ENCODE data around the gene CADPS2. TPM values are rescaled to one million over a fixed set of nuclear protein-coding genes. Genes with fewer than 3 reads are reported as not detected.

The CADPS2 gene
- total RNA-seq, 2 donors from 2014 or later = 31.9 to 63.9 TPM

- Histone ChIP-seq H3K36me3 (replicated peaks in 1 of 2; ENCODE audit: insufficient read depth in 1 of 2, low read depth in 2 of 2) (peaks cover 0 to 2% of the 10 kb centered on the region in 2 donors), H3K27ac (no peak overlapping the region), H3K9me3 (no peaks in the 10 kb centered on the region), H3K4me1 (no peaks in the 10 kb centered on the region), H3K27me3 (no peaks in the 10 kb centered on the region), H3K4me3 (no peak overlapping the region)
- intact Hi-C loops (cut with DNase I) = no loop called here
- DNase-seq (no peak), ATAC-seq (no peak)
- no peak for TF ChIP-seq CTCF (IDR thresholded peaks at IDR 0.05)
- TF ChIP-seq POLR2A (IDR thresholded peaks at IDR 0.05) = no peak
- WGBS, 2 donors = 85 to 90% methylated on average over 2 of the region's 2 CpGs
Measured at GRCh38 chr7:122363144-122363543, 523.1 kb downstream of the CADPS2 start.

GRCh38 chr7:122362473-122362872, 523.8 kb downstream of the CADPS2 start:
- Histone ChIP-seq H3K36me3 (replicated peaks in 1 of 2; ENCODE audit: insufficient read depth in 1 of 2, low read depth in 2 of 2) (peaks cover 0 to 2% of the 10 kb centered on the region in 2 donors), H3K4me1 (no peaks in the 10 kb centered on the region), H3K27me3 (no peaks in the 10 kb centered on the region), H3K4me3 (no peak overlapping the region), H3K9me3 (no peaks in the 10 kb centered on the region), H3K27ac (no peak overlapping the region)
- TF ChIP-seq POLR2A (IDR thresholded peaks at IDR 0.05) (no peak), CTCF (IDR thresholded peaks at IDR 0.05) (no peak)
- ATAC-seq (no peak), DNase-seq (no peak)
- WGBS, 2 donors = 93% methylated on average over 3 of the region's 3 CpGs
- intact Hi-C loops (cut with DNase I) = no loop called here

GRCh38 chr7:122354656-122355055, 531.6 kb downstream of the CADPS2 start:
- no peak for DNase-seq
- intact Hi-C loops (cut with DNase I) = no loop called here
- TF ChIP-seq CTCF (IDR thresholded peaks at IDR 0.05) = no peak
- TF ChIP-seq POLR2A (IDR thresholded peaks at IDR 0.05) = no peak
- Histone ChIP-seq H3K9me3 (no peaks in the 10 kb centered on the region), H3K36me3 (replicated peaks in 1 of 2; ENCODE audit: insufficient read depth in 1 of 2, low read depth in 2 of 2) (peaks cover 0 to 2% of the 10 kb centered on the region in 2 donors), H3K4me3 (no peak overlapping the region), H3K27ac (no peak overlapping the region), H3K27me3 (no peaks in the 10 kb centered on the region), H3K4me1 (no peaks in the 10 kb centered on the region)
- no peak for ATAC-seq
- 96 to 100% methylated on average over 2 of the region's 2 CpGs for WGBS, 2 donors

- ATAC-seq (no peak), DNase-seq (no peak)
- Histone ChIP-seq H3K4me3 (no peak overlapping the region), H3K9me3 (no peaks in the 10 kb centered on the region), H3K27me3 (no peaks in the 10 kb centered on the region), H3K27ac (no peak overlapping the region), H3K4me1 (no peaks in the 10 kb centered on the region), H3K36me3 (replicated peaks in 1 of 2; ENCODE audit: insufficient read depth in 1 of 2, low read depth in 2 of 2) (no peaks in the 10 kb centered on the region)
- WGBS, 2 donors = 66 to 87% methylated on average over 3 of the region's 3 CpGs
- TF ChIP-seq CTCF (IDR thresholded peaks at IDR 0.05) = no peak
- no peak for TF ChIP-seq POLR2A (IDR thresholded peaks at IDR 0.05)
- intact Hi-C loops (cut with DNase I) = no loop called here
Measured at GRCh38 chr7:122352454-122352853, 533.8 kb downstream of the CADPS2 start.

GRCh38 chr7:122350701-122351100, 535.6 kb downstream of the CADPS2 start:
- Histone ChIP-seq H3K27ac (no peak overlapping the region), H3K36me3 (replicated peaks in 1 of 2; ENCODE audit: insufficient read depth in 1 of 2, low read depth in 2 of 2) (no peaks in the 10 kb centered on the region), H3K9me3 (no peaks in the 10 kb centered on the region), H3K4me3 (no peak overlapping the region), H3K4me1 (no peaks in the 10 kb centered on the region), H3K27me3 (no peaks in the 10 kb centered on the region)
- DNase-seq (no peak), ATAC-seq (no peak)
- intact Hi-C loops (cut with DNase I) = no loop called here
- WGBS, 2 donors = 92 to 94% methylated on average over 3 of the region's 3 CpGs
- TF ChIP-seq CTCF (IDR thresholded peaks at IDR 0.05) = no peak
- TF ChIP-seq POLR2A (IDR thresholded peaks at IDR 0.05) = no peak

Data from body of pancreas (tissue), 4 donors.